ENCODE data around the gene ITPRID1.

DNA sequence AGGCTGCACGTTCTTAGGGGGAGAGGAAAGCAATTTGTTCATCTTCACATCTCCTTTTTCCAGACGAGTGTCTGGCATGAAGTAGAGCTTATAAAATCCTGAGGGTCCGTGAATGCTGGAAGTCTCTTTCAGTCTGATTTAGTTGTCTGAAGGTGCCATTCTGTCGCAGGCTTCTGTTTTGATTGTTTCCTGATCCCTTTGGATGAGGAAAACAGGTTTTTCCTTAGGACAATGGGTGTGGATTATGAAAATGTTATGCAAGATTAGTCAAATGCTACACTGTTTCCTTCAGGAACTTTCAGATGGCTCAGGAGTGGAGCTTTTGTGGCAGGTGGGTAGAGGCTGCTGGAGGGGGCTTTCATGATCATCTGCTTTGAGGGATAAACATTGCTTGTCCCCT lies at the start of gene ITPRID1:
- TF ChIP-seq, protein P1, sequence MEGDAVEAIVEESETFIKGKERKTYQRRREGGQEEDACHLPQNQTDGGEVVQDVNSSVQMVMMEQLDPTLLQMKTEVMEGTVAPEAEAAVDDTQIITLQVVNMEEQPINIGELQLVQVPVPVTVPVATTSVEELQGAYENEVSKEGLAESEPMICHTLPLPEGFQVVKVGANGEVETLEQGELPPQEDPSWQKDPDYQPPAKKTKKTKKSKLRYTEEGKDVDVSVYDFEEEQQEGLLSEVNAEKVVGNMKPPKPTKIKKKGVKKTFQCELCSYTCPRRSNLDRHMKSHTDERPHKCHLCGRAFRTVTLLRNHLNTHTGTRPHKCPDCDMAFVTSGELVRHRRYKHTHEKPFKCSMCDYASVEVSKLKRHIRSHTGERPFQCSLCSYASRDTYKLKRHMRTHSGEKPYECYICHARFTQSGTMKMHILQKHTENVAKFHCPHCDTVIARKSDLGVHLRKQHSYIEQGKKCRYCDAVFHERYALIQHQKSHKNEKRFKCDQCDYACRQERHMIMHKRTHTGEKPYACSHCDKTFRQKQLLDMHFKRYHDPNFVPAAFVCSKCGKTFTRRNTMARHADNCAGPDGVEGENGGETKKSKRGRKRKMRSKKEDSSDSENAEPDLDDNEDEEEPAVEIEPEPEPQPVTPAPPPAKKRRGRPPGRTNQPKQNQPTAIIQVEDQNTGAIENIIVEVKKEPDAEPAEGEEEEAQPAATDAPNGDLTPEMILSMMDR (conservative IDR thresholded peaks at IDR 0.05; ENCODE audit: low read length) = no peak
- TF ChIP-seq EZH2phosphoT487 (IDR thresholded peaks at IDR 0.05; ENCODE audit: borderline replicate concordance) = no peak
